GM06990 (cell line): ENCODE data around the gene PSMA2.

Experiments used
- DNase-seq: peaks from one replicate; pipeline ENCODE4 v3.0.0-alpha.2; 2011; ENCODE audit not compliant: insufficient read length; ENCODE audit errors: extremely low read depth
- H3K27me3 ChIP-seq: replicated peaks from 2 replicates; pipeline ENCODE4 v1.6.0; 2011; ENCODE audit warnings: low read length; ENCODE audit not compliant: control insufficient read depth, insufficient read depth
- H3K36me3 ChIP-seq: 2 replicates; pipeline ENCODE4 v1.5.1; 2011; ENCODE audit warnings: low read length; ENCODE audit not compliant: control insufficient read depth, insufficient read depth
- H3K4me3 ChIP-seq: replicated peaks from 2 replicates; pipeline ENCODE4 v1.5.1; 2011; ENCODE audit warnings: low read depth, mild to moderate bottlenecking, control low read depth, low read length
- TF ChIP-seq, protein P1 (sequence below): IDR thresholded peaks from 2 replicates; pipeline ENCODE4 v1.5.1; 2011; ENCODE audit warnings: low read length, control low read depth, mild to moderate bottlenecking, inconsistent platforms; ENCODE audit not compliant: insufficient read depth, poor library complexity, severe bottlenecking

The PSMA2 gene

DNA sequence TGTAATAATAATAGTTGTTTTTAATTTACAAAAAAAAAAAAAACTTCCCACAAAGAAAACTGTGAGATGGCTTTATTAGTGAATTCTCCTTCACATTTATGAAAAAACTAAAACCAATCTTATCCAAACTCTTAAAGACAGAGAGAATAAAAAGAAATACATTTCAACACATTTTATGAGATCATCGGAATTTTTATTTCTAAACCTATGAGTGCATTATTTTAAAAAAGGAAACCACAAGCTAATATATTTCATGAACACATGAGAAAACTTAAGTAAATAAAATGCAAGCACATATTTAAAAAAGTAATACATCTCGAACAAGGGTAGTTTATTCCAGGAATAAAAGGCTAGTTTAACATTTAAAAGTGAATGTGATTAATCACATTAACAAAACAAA is 51.6 kb downstream of the PSMA2 start:
- TF ChIP-seq, protein P1, sequence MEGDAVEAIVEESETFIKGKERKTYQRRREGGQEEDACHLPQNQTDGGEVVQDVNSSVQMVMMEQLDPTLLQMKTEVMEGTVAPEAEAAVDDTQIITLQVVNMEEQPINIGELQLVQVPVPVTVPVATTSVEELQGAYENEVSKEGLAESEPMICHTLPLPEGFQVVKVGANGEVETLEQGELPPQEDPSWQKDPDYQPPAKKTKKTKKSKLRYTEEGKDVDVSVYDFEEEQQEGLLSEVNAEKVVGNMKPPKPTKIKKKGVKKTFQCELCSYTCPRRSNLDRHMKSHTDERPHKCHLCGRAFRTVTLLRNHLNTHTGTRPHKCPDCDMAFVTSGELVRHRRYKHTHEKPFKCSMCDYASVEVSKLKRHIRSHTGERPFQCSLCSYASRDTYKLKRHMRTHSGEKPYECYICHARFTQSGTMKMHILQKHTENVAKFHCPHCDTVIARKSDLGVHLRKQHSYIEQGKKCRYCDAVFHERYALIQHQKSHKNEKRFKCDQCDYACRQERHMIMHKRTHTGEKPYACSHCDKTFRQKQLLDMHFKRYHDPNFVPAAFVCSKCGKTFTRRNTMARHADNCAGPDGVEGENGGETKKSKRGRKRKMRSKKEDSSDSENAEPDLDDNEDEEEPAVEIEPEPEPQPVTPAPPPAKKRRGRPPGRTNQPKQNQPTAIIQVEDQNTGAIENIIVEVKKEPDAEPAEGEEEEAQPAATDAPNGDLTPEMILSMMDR: no peak
- DNase-seq: no peak
- H3K4me3 ChIP-seq: no peak overlapping the region
- no peaks in the 10 kb centered on the region; the same call in none of the 2 replicates for H3K27me3 ChIP-seq
- H3K36me3 ChIP-seq: no peaks in the 10 kb centered on the region

DNA sequence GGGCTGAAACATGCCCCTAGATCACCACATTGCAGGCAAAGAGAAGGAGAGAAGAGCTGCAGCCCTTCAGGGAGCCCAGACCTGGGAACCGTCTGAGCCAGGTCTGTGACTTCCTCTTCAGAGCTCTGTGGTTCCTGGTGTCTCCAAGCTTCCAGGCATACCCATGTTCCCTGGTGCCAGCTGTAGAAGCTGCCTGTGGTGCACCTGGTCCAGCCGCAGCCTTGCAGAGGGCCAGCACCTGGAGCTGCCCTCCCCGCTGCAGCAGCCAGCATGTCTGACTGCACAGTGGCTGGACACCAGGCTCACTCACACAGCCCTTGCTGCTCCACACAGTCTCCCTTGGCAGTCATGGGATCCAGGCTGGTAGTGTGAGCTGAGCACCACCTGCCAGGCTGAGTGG is 53.7 kb downstream of the PSMA2 start:
- H3K4me3 ChIP-seq: no peak overlapping the region
- DNase-seq: no peak
- TF ChIP-seq, protein P1: no peak
- no peaks in the 10 kb centered on the region; the same call in 1 of the 2 replicates for H3K27me3 ChIP-seq
- no peaks in the 10 kb centered on the region for H3K36me3 ChIP-seq

DNA sequence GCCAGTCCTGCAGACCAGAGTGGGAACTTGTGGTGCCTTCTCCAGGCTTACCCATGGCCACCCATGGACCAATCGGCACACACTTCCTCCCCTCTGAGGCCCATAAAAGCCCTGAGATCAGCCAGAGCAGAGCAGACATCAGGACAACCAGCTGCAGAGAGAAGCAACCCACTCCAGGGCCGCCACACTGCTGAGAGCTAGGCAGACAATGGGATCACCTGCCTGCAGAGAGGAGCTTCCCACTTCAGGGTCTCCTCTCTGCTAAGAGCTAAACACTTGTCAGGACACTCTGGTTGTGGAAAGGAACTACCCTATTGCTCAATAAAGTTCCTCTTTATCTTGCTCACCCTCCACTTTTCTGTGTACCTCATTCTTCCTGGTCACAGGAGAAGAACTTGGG is 54.1 kb downstream of the PSMA2 start:
- Histone ChIP-seq H3K4me3 (no peak overlapping the region), H3K36me3 (no peaks in the 10 kb centered on the region), H3K27me3 (no peaks in the 10 kb centered on the region; the same call in 1 of the 2 replicates)
- no peak for DNase-seq
- TF ChIP-seq, protein P1: no peak

DNA sequence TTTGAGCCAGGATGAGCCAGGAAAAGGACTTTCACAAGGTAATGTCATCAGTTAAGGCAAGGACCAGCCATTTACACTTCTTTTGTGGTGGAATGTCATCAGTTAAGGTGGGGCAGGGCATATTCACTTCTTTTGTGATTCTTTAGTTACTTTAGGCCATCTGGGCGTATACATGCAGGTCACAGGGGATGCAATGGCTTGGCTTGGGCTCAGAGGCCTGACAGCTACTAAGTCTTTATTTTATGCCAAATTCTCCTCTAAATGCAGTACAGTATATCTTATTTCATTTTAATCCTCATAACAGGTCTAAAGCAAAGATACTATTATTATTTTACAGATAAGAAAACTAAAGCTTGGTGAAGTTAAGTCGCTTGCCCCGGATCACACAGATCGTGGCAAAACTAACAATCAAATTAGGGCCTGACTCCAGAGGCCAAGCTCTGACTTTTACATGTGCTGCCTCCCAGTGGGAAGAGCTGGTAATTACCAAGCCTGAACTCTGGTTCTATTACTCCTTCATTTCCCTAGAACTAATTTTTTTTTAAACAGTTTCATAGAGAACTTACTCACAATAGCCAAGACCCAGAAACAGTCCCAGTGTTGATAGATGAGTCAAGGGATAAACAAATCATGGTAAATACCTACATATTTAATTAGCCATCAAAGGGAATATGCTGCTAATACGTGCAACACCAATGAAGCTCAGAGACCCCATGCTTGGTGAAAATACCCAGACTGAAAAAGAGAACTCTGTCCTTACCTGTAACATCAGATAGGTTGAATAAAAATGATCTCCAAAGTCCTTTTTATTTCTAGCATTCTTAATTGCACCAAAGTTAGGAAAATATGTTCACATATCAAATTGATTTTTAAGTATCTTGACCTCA is 55.5 kb downstream of the PSMA2 start:
- no peak overlapping the region for H3K4me3 ChIP-seq
- TF ChIP-seq, protein P1: peak; percentile 69
- H3K27me3 ChIP-seq: no peaks in the 10 kb centered on the region; the same call in 1 of the 2 replicates
- no peaks in the 10 kb centered on the region for H3K36me3 ChIP-seq
- no peak for DNase-seq

DNA sequence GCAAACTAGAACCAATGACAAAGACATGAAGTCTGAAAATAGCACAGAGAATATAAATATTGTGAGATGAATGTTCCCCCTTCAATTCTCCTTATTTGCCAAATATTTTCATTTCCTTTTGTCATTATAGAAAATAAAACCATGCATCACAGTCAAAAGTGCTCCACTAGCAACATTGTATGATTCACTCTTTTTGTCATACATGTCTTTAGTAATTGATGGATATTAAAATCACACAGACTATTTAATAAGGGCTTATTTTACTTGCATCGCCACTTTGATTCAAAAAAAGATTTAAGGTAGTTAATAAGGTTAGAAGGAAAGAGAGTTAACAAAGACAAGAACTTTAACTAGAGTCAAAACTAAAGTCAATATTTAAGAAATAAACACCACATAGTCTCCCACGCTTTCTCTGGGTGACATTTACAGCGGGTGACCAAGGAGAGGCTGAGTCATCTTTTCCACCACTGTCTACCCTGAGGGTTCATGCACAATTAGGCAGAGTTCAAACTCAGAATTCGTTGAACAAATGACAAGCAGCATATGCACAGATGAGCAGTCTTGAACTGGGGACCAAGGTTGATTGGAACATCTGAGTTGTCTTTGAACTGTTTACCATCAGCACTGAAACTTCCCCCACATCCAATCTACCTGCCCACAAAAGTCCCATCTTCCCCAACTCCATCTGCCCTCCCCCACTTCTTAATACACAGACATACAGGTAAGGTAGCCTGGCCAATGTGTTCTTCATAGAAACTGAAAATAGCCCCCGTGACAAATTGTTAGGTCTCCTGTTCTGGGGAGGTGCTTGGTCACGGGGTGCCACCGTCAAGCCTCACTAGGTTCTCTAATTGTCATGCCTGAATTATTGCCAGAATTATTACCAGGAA is 62.6 kb downstream of the PSMA2 start:
- H3K27me3 ChIP-seq: no peaks in the 10 kb centered on the region; the same call in 1 of the 2 replicates
- no peaks in the 10 kb centered on the region for H3K36me3 ChIP-seq
- TF ChIP-seq, protein P1: no peak
- no peak overlapping the region for H3K4me3 ChIP-seq
- peak; percentile 59 for DNase-seq
